ENCODE results near the gene TPRG1L.

Gene TPRG1L

DNA sequence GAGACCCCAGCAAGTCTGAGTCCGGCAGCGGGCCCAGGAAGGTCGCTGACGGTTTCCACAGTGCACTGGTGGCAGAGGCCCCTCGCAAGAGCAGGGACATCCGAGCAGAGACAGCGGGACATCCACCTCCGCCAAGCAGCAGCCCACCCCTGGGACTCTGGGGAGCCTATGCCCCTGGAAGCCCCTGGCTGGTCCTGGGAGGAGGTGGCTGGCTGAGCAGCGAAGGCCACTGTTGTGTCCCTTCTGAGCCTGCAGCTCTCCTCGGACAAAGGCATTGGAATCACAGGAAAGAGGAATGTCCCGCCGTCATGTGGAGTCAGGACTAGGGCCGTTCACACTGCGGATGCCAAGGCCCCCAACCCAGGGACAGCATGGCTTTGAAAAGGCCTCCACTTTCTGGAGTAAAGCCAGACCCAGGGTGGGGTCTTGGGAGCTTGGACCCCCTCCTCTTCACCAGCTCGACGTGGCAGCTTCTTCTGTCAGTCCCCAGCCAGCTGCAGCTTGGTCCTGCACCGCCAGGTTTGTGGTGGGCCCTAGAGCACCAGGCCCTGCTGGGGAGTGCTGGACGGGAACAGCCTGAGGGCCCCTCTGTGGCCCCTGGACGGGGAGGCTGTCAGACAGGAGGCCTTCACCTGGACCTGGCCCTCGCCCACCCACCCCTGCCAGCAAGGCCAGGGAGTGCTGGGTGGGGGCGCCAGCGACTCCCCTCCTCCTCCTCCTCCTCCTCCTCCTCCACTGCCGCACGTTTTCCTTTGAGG, 14.9 kb upstream of the TPRG1L start:
- no peaks in the 10 kb centered on the region for H3K27me3 ChIP-seq (ENCODE audit: low read length)
- H4K20me1 ChIP-seq (ENCODE audit: low read depth, low read length): no peaks in the 10 kb centered on the region
- no peak overlapping the region for H3K4me3 ChIP-seq (ENCODE audit: insufficient read depth, low read length, poor library complexity, severe bottlenecking)
- H3K9me2 ChIP-seq (replicated peaks; ENCODE audit: insufficient read depth, low read length): no peaks in the 10 kb centered on the region
- H3K79me2 ChIP-seq (ENCODE audit: insufficient read depth, low read length): no peaks in the 10 kb centered on the region
- no peaks in the 10 kb centered on the region for H3F3A ChIP-seq (ENCODE audit: insufficient read depth)
- TF ChIP-seq EZH2phosphoT487 (conservative IDR thresholded peaks at IDR 0.05; ENCODE audit: low read length): no peak
- TF ChIP-seq, protein P1, sequence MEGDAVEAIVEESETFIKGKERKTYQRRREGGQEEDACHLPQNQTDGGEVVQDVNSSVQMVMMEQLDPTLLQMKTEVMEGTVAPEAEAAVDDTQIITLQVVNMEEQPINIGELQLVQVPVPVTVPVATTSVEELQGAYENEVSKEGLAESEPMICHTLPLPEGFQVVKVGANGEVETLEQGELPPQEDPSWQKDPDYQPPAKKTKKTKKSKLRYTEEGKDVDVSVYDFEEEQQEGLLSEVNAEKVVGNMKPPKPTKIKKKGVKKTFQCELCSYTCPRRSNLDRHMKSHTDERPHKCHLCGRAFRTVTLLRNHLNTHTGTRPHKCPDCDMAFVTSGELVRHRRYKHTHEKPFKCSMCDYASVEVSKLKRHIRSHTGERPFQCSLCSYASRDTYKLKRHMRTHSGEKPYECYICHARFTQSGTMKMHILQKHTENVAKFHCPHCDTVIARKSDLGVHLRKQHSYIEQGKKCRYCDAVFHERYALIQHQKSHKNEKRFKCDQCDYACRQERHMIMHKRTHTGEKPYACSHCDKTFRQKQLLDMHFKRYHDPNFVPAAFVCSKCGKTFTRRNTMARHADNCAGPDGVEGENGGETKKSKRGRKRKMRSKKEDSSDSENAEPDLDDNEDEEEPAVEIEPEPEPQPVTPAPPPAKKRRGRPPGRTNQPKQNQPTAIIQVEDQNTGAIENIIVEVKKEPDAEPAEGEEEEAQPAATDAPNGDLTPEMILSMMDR (IDR thresholded peaks at IDR 0.05; ENCODE audit: insufficient read depth, low read length, poor library complexity, severe bottlenecking): no peak
- H3K9ac ChIP-seq (ENCODE audit: low read length): no peak overlapping the region
- no peaks in the 10 kb centered on the region for H3K9me3 ChIP-seq (ENCODE audit: insufficient read depth, low read length)
- no peak overlapping the region for H3K27ac ChIP-seq (ENCODE audit: low read depth, low read length)
- H3K4me2 ChIP-seq (ENCODE audit: low read depth, low read length, poor library complexity, severe bottlenecking): no peak overlapping the region
- no peak overlapping the region for H2AFZ ChIP-seq (ENCODE audit: low read depth, low read length, severe bottlenecking)
- H3K36me3 ChIP-seq (ENCODE audit: low read length): no peaks in the 10 kb centered on the region

DNA sequence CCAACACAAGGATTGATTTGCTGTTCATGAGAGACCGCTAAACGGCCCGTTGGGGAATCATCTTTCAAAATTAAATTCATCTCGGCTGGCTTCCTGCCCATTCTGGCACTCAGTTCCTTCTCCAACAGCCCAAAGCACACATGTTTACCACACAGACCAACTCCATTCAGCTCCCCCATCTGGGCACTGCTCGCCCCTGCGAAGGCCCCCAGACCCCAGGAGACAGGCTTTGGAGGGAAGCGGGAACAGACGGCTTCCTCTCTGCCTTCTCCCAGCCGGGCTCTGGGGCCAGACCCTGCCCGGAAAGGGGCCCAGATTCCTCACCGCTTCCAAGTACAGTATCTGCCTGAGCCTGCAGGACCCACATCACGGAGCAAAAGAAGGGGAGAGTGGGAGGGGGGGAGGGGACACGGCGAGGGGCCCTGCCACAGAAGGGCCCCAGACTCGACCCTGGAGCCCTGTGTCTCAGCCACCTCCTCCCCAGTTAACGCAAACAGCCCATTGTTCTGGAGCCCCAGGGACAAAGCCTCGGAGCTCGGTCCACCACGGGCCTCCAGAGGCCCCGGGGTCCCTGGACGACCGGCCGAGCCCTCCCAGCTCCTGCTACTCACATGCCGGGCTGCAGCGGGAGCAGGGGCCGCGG, 14.2 kb upstream of the TPRG1L start:
- no peak overlapping the region for H3K9ac ChIP-seq (ENCODE audit: low read length)
- no peaks in the 10 kb centered on the region for H3F3A ChIP-seq (ENCODE audit: insufficient read depth)
- H3K27me3 ChIP-seq (ENCODE audit: low read length): no peaks in the 10 kb centered on the region
- no peak overlapping the region for H3K4me2 ChIP-seq (ENCODE audit: low read depth, low read length, poor library complexity, severe bottlenecking)
- H3K27ac ChIP-seq (ENCODE audit: low read depth, low read length): no peak overlapping the region
- no peaks in the 10 kb centered on the region for H3K79me2 ChIP-seq (ENCODE audit: insufficient read depth, low read length)
- TF ChIP-seq, protein P1 (IDR thresholded peaks at IDR 0.05; ENCODE audit: insufficient read depth, low read length, poor library complexity, severe bottlenecking): no peak
- no peak for TF ChIP-seq EZH2phosphoT487 (conservative IDR thresholded peaks at IDR 0.05; ENCODE audit: low read length)
- no peaks in the 10 kb centered on the region for H4K20me1 ChIP-seq (ENCODE audit: low read depth, low read length)
- H2AFZ ChIP-seq (ENCODE audit: low read depth, low read length, severe bottlenecking): no peak overlapping the region
- no peak overlapping the region for H3K4me3 ChIP-seq (ENCODE audit: insufficient read depth, low read length, poor library complexity, severe bottlenecking)
- no peaks in the 10 kb centered on the region for H3K36me3 ChIP-seq (ENCODE audit: low read length)
- H3K9me3 ChIP-seq (ENCODE audit: insufficient read depth, low read length): no peaks in the 10 kb centered on the region
- H3K9me2 ChIP-seq (replicated peaks; ENCODE audit: insufficient read depth, low read length): no peaks in the 10 kb centered on the region

- Histone ChIP-seq H3K36me3 (ENCODE audit: low read length) (no peaks in the 10 kb centered on the region), H3K27me3 (ENCODE audit: low read length) (no peaks in the 10 kb centered on the region), H3K9me3 (ENCODE audit: insufficient read depth, low read length) (no peaks in the 10 kb centered on the region), H3K4me2 (ENCODE audit: low read depth, low read length, poor library complexity, severe bottlenecking) (no peak within 1 kb of the TSS), H3K27ac (ENCODE audit: low read depth, low read length) (no peak within 1 kb of the TSS), H3K4me3 (ENCODE audit: insufficient read depth, low read length, poor library complexity, severe bottlenecking) (no peak within 1 kb of the TSS), H4K20me1 (ENCODE audit: low read depth, low read length) (no peaks in the 10 kb centered on the region), H3K9me2 (replicated peaks; ENCODE audit: insufficient read depth, low read length) (no peaks in the 10 kb centered on the region), H2AFZ (ENCODE audit: low read depth, low read length, severe bottlenecking) (no peak within 1 kb of the TSS), H3F3A (ENCODE audit: insufficient read depth) (no peaks in the 10 kb centered on the region), H3K79me2 (ENCODE audit: insufficient read depth, low read length) (no peaks in the 10 kb centered on the region), H3K9ac (ENCODE audit: low read length) (no peak within 1 kb of the TSS)
- TF ChIP-seq, protein P1 (IDR thresholded peaks at IDR 0.05; ENCODE audit: insufficient read depth, low read length, poor library complexity, severe bottlenecking): no peak
- TF ChIP-seq EZH2phosphoT487 (conservative IDR thresholded peaks at IDR 0.05; ENCODE audit: low read length): no peak
Observed at GRCh38 chr1:3611170-3612019, 13.4 kb upstream of the TPRG1L start, which contains the start of gene MEGF6. Gene MEGF6, minus strand, starts transcription at chr1:3611508. Its CDS starts 240 bp downstream, at chr1:3611268.

All from SU-DHL-6 (cell line).